DMS 273 treated with DMSO at 0.1 percent for 48 hours (cell line): ENCODE data around the gene PALM2AKAP2.

ENCODE experiments used
- DNase-seq: peaks from one replicate; lab custom pipeline; 2025; lab: John Stamatoyannopoulos, UW

Gene PALM2AKAP2

GRCh38 chr9:109779711-109780452 is at the start of gene PALM2AKAP2:
Gene PALM2AKAP2 (plus strand): TSS chr9:109780198. CDS start chr9:109780489, 291 bp downstream.
- no peak for DNase-seq

- DNase-seq = no peak
Observed at GRCh38 chr9:109730228-109730627, 49.8 kb upstream of the PALM2AKAP2 start.

GRCh38 chr9:109733690-109734089 is 46.3 kb upstream of the PALM2AKAP2 start:
- DNase-seq = no peak

GRCh38 chr9:109734814-109735213 is 45.2 kb upstream of the PALM2AKAP2 start:
- DNase-seq = no peak

GRCh38 chr9:109735801-109736200 is 44.2 kb upstream of the PALM2AKAP2 start:
- no peak for DNase-seq

- DNase-seq = no peak
Observed at GRCh38 chr9:109737295-109737694, 42.7 kb upstream of the PALM2AKAP2 start.

GRCh38 chr9:109739760-109740159 is 40.2 kb upstream of the PALM2AKAP2 start:
- DNase-seq = no peak

GRCh38 chr9:109742776-109743348 is 37.1 kb upstream of the PALM2AKAP2 start:
- no peak for DNase-seq

- DNase-seq = no peak
Observed at GRCh38 chr9:109743696-109744095, 36.3 kb upstream of the PALM2AKAP2 start.

GRCh38 chr9:109745335-109746283 is 34.4 kb upstream of the PALM2AKAP2 start:
- DNase-seq = no peak

- DNase-seq = no peak
Observed at GRCh38 chr9:109751253-109751652, 28.7 kb upstream of the PALM2AKAP2 start.

GRCh38 chr9:109753308-109753707 is 26.7 kb upstream of the PALM2AKAP2 start:
- no peak for DNase-seq

- no peak for DNase-seq
Observed at GRCh38 chr9:109755040-109755439, 25.0 kb upstream of the PALM2AKAP2 start.

GRCh38 chr9:109759589-109759988 is 20.4 kb upstream of the PALM2AKAP2 start:
- DNase-seq = no peak

GRCh38 chr9:109765278-109765677 is 14.7 kb upstream of the PALM2AKAP2 start:
- no peak for DNase-seq

GRCh38 chr9:109765830-109766229 is 14.2 kb upstream of the PALM2AKAP2 start:
- no peak for DNase-seq

- DNase-seq = no peak
Observed at GRCh38 chr9:109766351-109766750, 13.6 kb upstream of the PALM2AKAP2 start.

- no peak for DNase-seq
Observed at GRCh38 chr9:109767404-109767803, 12.6 kb upstream of the PALM2AKAP2 start.

- DNase-seq = no peak
Observed at GRCh38 chr9:109767814-109768213, 12.2 kb upstream of the PALM2AKAP2 start.

GRCh38 chr9:109769250-109769649 is 10.7 kb upstream of the PALM2AKAP2 start:
- no peak for DNase-seq

- DNase-seq = no peak
Observed at GRCh38 chr9:109770101-109770500, 9.9 kb upstream of the PALM2AKAP2 start.

- DNase-seq = no peak
Observed at GRCh38 chr9:109771087-109771486, 8.9 kb upstream of the PALM2AKAP2 start.
